Umbilical cord (tissue), 2 donors: ENCODE data around the gene CA11. TPM values are rescaled to one million over a fixed set of nuclear protein-coding genes. Genes with fewer than 3 reads are reported as not detected.

ENCODE experiments used
- DNase-seq: peaks from one replicate; pipeline ENCODE4 v3.0.0-alpha.2; 2015; ENCODE audit warnings: low spot score
- total RNA-seq: library from RNA; depleted of rRNA; stranded (reverse); fragments of >200 nt; gene quantifications from one replicate; pipeline ENCODE4 v1.2.3, GENCODE V29; 2014; ENCODE audit warnings: low replicate concordance; ENCODE audit not compliant: insufficient read depth

The CA11 gene
- total RNA-seq, 1 donor from 2014 or later = not detected

- no peak for DNase-seq
These were observed 16.2 kb downstream of the CA11 start for GRCh38 chr19:48629599-48630295.

GRCh38 chr19:48629297-48629598 is 16.7 kb downstream of the CA11 start:
- DNase-seq = no peak

- no peak for DNase-seq
These were observed 17.3 kb downstream of the CA11 start for GRCh38 chr19:48628486-48629296.

- no peak for DNase-seq
These were observed 18.1 kb downstream of the CA11 start for GRCh38 chr19:48627865-48628314.

DNA sequence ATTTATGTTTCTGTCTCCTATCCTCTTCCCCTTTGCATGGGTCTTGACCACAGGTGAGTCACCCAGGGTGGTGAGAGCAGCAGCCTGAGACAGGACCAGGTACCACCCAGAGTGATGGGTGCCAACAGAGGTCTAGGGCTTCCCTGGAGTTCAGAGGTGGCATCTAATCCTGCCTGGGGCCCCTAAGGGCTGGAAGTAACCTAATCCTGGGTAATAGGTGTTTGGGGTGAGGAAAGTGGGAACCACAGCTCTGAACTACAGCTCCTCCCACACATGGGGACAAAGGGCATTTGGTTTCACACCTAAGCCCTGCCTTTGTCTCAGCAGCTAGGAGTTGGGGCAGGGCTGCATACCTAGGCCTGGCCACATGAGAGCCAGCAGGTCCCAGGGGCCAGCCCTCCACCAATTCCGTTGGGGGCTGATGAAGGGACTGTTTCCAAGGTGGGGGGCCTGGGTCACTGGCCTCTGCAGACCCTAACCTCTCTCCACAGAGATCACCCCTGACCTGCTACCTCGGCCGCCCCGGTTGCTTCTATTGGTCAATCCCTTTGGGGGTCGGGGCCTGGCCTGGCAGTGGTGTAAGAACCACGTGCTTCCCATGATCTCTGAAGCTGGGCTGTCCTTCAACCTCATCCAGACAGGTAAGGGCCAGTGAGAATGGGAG is 18.7 kb downstream of the CA11 start:
- DNase-seq = no peak

DNA sequence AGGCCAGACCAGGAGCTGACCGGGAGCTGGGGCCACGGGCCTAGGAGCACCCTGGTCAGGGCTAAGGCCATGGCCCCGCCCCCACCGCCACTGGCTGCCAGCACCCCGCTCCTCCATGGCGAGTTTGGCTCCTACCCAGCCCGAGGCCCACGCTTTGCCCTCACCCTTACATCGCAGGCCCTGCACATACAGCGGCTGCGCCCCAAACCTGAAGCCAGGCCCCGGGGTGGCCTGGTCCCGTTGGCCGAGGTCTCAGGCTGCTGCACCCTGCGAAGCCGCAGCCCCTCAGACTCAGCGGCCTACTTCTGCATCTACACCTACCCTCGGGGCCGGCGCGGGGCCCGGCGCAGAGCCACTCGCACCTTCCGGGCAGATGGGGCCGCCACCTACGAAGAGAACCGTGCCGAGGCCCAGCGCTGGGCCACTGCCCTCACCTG is 20.1 kb downstream of the CA11 start:
- DNase-seq = no peak

GRCh38 chr19:48624791-48625723 is 20.9 kb downstream of the CA11 start:
- no peak for DNase-seq

DNA sequence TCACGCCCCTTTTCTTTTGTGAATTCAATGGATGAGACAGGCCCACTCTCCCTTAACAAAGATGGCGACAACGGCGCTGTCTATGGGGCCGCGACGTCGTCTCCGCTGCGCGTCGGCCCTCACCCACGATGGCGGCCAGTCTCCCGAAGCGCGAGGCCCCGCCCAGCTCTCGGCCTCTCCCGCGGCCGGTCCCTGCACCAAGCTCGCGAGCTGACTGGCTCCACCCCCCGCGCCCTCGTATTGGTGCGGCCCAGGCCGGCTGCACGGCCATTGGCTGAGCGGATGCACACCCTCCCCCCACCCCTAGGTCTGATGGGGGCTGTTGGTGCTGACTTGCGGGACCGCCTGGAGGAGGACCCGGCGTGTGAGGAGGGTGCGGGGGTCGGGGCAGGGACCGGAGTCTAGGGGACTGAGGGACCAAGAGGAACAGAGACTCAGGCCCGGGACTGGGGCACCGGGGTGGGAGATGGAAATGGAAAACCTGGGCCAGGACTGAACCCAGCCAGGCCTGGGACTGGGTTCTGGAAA is 21.9 kb downstream of the CA11 start:
- peak; percentile 99 for DNase-seq

GRCh38 chr19:48623556-48624066 is 22.4 kb downstream of the CA11 start:
- DNase-seq = no peak

DNA sequence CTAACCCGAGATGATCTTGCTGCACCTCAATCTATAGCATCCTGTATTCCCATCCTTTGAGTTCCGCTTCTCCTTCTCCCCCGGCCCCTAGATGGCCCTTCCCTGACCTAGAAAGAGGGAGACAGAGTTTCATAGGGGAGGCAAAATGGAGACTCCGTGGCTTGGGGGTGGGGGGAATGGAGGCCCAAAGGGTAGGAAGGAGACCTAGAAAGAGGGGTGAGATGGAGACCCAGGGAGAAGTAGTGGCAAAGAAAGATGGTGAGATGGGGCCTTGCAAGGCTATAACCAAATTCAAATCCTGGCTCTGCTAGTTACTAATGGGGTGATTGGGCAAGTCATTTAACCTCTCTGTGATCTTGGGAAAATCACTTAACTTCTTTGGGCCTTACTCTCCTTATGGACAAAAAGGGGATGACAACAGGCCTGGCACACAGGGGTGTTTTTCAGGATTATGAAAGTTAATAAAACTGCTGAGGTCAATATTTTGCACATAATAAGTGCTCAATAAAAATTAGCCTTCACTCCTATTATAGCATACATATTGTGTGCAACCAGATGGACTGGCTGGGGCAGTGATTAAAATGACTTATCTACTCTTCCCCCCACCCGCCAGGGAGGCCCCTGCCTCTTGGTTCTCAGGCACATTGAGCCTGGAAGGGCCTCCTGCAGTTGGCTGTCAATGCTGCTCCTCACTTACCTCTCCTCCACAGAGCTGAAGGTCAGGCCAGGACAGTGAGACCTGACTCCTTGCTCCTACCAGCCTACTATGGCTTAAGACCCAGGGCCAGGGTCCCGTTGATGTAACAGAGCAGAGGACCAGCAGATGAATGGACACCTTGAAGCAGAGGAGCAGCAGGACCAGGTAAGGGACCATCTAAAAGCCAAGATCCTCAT is 26.0 kb downstream of the CA11 start:
- no peak for DNase-seq

GRCh38 chr19:48618916-48619691 is 26.9 kb downstream of the CA11 start, which contains the start of the genes RPL18 and SPHK2:
Gene RPL18, minus strand, starts transcription at chr19:48619178. Its CDS starts 35 bp downstream, at chr19:48619143.
Gene SPHK2, plus strand, starts transcription at chr19:48619506. Its CDS starts 1,009 bp downstream, at chr19:48620515.
- DNase-seq = peak; percentile 100

DNA sequence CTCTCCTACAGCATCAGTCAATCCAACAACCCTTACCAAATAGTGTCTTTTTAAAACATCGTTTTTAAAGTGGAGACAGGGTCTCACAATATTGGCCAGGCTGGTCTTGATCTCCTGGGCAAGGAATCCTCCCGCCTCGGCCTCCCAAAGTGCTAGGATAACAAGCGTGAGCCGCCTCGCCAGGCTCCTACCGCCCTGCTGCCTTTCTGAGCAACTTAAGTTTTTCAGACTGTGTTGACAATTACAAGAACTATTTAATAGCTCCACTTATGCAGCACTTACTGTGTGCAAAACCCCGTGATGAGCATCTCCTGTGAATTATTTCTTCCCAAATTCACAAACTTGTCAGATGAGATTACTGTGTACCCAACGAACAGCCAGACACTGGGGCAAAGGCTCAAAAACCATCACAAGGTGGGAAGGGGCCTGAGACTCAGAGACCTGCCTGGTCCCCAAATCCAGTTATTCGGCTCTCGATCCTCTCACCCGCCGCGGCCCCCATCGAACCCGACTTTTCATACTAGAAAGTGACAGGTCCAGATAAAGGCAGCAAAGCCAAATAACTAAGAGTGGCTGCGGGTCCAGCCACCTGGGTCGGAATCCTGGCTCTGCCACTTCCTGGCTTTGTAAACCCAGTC is 27.6 kb downstream of the CA11 start:
- no peak for DNase-seq

- DNase-seq = no peak
These were observed 28.6 kb downstream of the CA11 start for GRCh38 chr19:48617146-48617937.

GRCh38 chr19:48616491-48617056 is 29.4 kb downstream of the CA11 start:
- DNase-seq = no peak

DNA sequence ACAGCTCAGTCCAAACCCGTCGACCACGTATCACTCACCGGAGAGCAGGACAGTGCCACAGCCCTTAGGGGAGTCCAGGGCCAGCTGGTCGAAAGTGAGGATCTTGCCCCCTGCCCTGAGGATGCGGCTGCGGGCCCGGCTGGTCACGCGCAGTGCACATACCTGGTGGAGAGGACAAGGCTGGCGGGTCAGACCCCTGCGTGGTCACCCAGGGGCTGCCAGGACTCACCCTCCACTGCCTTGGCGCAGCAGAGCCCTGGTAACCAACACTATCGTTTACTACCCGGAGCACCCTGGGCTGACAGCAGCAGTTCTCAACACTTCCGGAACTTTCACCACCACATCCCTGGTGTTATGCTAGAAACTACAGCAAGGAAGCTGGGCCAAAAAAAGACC is 29.9 kb downstream of the CA11 start:
- no peak for DNase-seq

DNA sequence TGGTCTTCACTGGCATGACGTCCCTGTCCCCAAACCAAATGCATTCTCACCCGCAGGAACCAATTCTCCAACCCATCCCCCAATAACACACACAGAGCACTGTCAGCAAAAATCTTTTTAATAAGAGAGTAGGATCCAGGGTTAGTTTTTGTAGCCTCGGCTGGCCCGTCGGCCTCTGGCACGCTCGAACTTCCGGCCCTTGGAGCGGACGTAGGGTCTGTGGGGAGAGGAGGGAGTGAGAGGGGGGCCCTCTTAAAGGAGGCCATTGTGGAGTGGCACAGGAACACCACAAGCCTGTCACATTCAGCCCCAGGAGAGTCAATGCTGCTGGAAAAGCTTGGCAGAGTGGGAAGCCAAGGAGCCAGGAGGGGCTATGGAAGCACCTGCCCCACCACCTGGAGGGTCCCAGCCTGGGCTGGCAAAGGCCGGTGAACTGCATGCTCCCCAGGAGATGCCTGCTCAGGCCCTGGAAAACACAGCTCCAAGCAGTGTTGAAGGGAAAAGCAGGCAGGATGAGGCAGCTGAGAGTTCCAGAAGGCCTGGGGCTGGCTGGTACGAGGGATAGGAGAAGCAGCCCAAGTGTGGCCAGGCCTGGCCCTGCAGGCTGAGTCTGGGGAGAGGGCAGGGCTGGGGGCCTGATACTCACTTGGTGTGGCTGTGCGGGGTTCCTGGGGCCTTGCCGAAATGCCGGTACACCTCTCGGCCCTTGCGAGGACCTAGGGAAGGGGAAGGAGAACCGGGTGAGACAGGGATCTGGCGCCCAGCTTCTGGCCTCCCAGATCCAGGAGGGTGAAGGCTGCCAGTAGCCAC is 30.6 kb downstream of the CA11 start:
- no peak for DNase-seq
